H1 (cell line): ENCODE measurements around the gene BHLHE23. TPM values are rescaled to one million over a fixed set of nuclear protein-coding genes. Genes with fewer than 3 reads are reported as not detected.

Experiments used
- CTCF ChIA-PET: fragments of 300-600 bp; sonication (Branson Sonifier 250); formaldehyde crosslinking; loops from one replicate; lab custom pipeline; 2021; ENCODE audit not compliant: partially characterized antibody; lab: Charles Lee
- POLR2A ChIA-PET: fragments of 300-600 bp; sonication (Branson Sonifier 250); formaldehyde crosslinking; loops from one replicate; lab custom pipeline; 2021; ENCODE audit warnings: inconsistent platforms; ENCODE audit not compliant: partially characterized antibody; lab: Charles Lee
- DNase-seq, 2 experiments: peaks; one replicate each; pipeline versions ENCODE4 v3.0.0 to v3.0.0-alpha.2; 2010 to 2022; ENCODE audit warnings: low spot score in 2 of 2, low read depth in 1 of 2, mixed read lengths in 1 of 2
- FAIRE-seq: peaks from 2 replicates; lab custom pipeline; 2011; peaks lifted over from hg19 to GRCh38; lab: Jason Lieb, UNC
- H2AFZ ChIP-seq: 2 replicates; pipeline ENCODE4 v1.8.1; 2012; ENCODE audit warnings: low read length, inconsistent platforms
- H2AK5ac ChIP-seq: 2 replicates; pipeline ENCODE4 v1.6.1; 2013; ENCODE audit warnings: low read depth, low read length
- H2BK120ac ChIP-seq: replicated peaks from 2 replicates; pipeline ENCODE3; 2013; ENCODE audit warnings: low read depth, low read length, inconsistent platforms
- H2BK12ac ChIP-seq: 2 replicates; pipeline ENCODE4 v1.6.1; 2013; ENCODE audit warnings: low read depth, low read length
- H2BK15ac ChIP-seq: 2 replicates; pipeline ENCODE4 v1.6.1; 2013; ENCODE audit warnings: low read length
- H2BK20ac ChIP-seq: 2 replicates; pipeline ENCODE4 v1.6.1; 2013; ENCODE audit warnings: low read length
- H2BK5ac ChIP-seq: 2 replicates; pipeline ENCODE4 v1.6.1; 2013; ENCODE audit warnings: low read depth, low read length
- H3K14ac ChIP-seq: 2 replicates; pipeline ENCODE4 v1.6.1; 2013; ENCODE audit warnings: inconsistent platforms; ENCODE audit not compliant: insufficient read length
- H3K18ac ChIP-seq: 2 replicates; pipeline ENCODE4 v1.6.1; 2013; ENCODE audit warnings: low read length; ENCODE audit errors: extremely low read depth
- H3K23ac ChIP-seq: 2 replicates; pipeline ENCODE4 v1.6.1; 2013; ENCODE audit warnings: inconsistent platforms; ENCODE audit not compliant: insufficient read length
- H3K23me2 ChIP-seq: 2 replicates; pipeline ENCODE4 v1.6.1; 2013; ENCODE audit warnings: low read depth, low read length
- H3K27ac ChIP-seq: 2 replicates; pipeline ENCODE4 v1.6.1; 2011; ENCODE audit warnings: low read depth, low read length, inconsistent platforms
- H3K27me3 ChIP-seq, 4 experiments: replicated peaks in 1 of 4; 1 replicate in 1 of 4; 2 replicates in 3 of 4; pipeline versions ENCODE4 v1.6.1 to v1.8.1; 2011 to 2013; ENCODE audit warnings: low read length in 3 of 4, mild to moderate bottlenecking in 3 of 4, inconsistent platforms in 2 of 4, mixed read lengths in 2 of 4, moderate library complexity in 1 of 4; ENCODE audit not compliant: control insufficient read depth in 3 of 4, insufficient read depth in 3 of 4; ENCODE audit errors: extremely low read depth in 1 of 4
- H3K36me3 ChIP-seq, 4 experiments: 2 replicates each; pipeline versions ENCODE4 v1.6.1 to v1.8.1; 2011 to 2013; ENCODE audit warnings: mild to moderate bottlenecking in 4 of 4, low read length in 3 of 4, moderate library complexity in 2 of 4, control low read depth in 1 of 4, inconsistent platforms in 1 of 4; ENCODE audit not compliant: insufficient read depth in 4 of 4, control insufficient read depth in 2 of 4
- H3K4ac ChIP-seq: replicated peaks from 2 replicates; pipeline ENCODE3; 2013; ENCODE audit warnings: low read length, low read depth, mixed read lengths, inconsistent platforms; ENCODE audit not compliant: insufficient read length
- H3K4me1 ChIP-seq, 4 experiments: replicated peaks in 1 of 4; 1 replicate in 1 of 4; 2 replicates in 3 of 4; pipeline versions ENCODE4 v1.6.1 to v1.8.1; 2011 to 2013; ENCODE audit warnings: low read length in 3 of 4, inconsistent platforms in 2 of 4, mixed read lengths in 1 of 4; ENCODE audit not compliant: insufficient read depth in 4 of 4, control insufficient read depth in 3 of 4
- H3K4me2 ChIP-seq, 2 experiments: 2 replicates each; pipeline versions ENCODE4 v1.6.1 to v1.8.1; 2011 to 2013; ENCODE audit warnings: low read depth in 2 of 2, low read length in 2 of 2, control low read depth in 1 of 2, inconsistent platforms in 1 of 2, mild to moderate bottlenecking in 1 of 2; ENCODE audit not compliant: insufficient read depth in 1 of 2
- H3K4me3 ChIP-seq, 4 experiments: fragments of 200-600, 300-600 bp in 1 of 4; sonication (generic), shearing (Covaris generic), sonication (Bioruptor Twin) in 1 of 4; 2 replicates each; pipeline versions ENCODE4 v1.5.1 to v1.8.1; 2011 to 2016; ENCODE audit warnings: low read length in 4 of 4, low read depth in 3 of 4, control low read depth in 2 of 4, inconsistent platforms in 2 of 4, mild to moderate bottlenecking in 2 of 4, mixed read lengths in 1 of 4, moderate library complexity in 1 of 4; ENCODE audit not compliant: insufficient read depth in 2 of 4; ENCODE audit errors: extremely low read depth in 1 of 4
- H3K56ac ChIP-seq: replicated peaks from 2 replicates; pipeline ENCODE3; 2013; ENCODE audit warnings: low read depth, mild to moderate bottlenecking, mixed read lengths, low read length, inconsistent platforms; ENCODE audit not compliant: insufficient read length
- H3K79me1 ChIP-seq: 2 replicates; pipeline ENCODE4 v1.6.1; 2013; ENCODE audit warnings: low read depth, low read length, control low read depth
- H3K79me2 ChIP-seq, 2 experiments: 2 replicates each; pipeline versions ENCODE4 v1.6.1 to v1.8.1; 2012 to 2013; ENCODE audit warnings: low read length in 2 of 2, mild to moderate bottlenecking in 2 of 2, inconsistent platforms in 1 of 2; ENCODE audit not compliant: insufficient read depth in 2 of 2, control insufficient read depth in 1 of 2
- H3K9ac ChIP-seq, 4 experiments: replicated peaks in 1 of 4; 1 replicate in 1 of 4; 2 replicates in 3 of 4; pipeline versions ENCODE4 v1.6.1 to v1.8.1; 2011 to 2013; ENCODE audit warnings: low read depth in 3 of 4, low read length in 3 of 4, control low read depth in 2 of 4, mild to moderate bottlenecking in 2 of 4, moderate library complexity in 2 of 4, inconsistent platforms in 1 of 4; ENCODE audit errors: extremely low read depth in 1 of 4
- H3K9me3 ChIP-seq, 2 experiments: 2 replicates each; pipeline versions ENCODE4 v1.6.1 to v1.8.1; 2012 to 2013; ENCODE audit warnings: mild to moderate bottlenecking in 2 of 2, moderate library complexity in 2 of 2, control low read depth in 1 of 2, inconsistent platforms in 1 of 2, low read depth in 1 of 2, low read length in 1 of 2, mixed read lengths in 1 of 2; ENCODE audit not compliant: insufficient read depth in 2 of 2
- H4K20me1 ChIP-seq, 2 experiments: replicated peaks in 1 of 2; 2 replicates each; pipeline versions ENCODE3 to v1.8.1; 2011 to 2013; ENCODE audit warnings: inconsistent platforms in 2 of 2, low read length in 2 of 2, mild to moderate bottlenecking in 1 of 2; ENCODE audit not compliant: insufficient read depth in 2 of 2, control insufficient read depth in 1 of 2
- H4K5ac ChIP-seq: 2 replicates; pipeline ENCODE4 v1.6.1; 2013; ENCODE audit warnings: low read length, low read depth, mixed read lengths, inconsistent platforms; ENCODE audit not compliant: insufficient read length
- H4K8ac ChIP-seq: 2 replicates; pipeline ENCODE4 v1.8.0; 2013; ENCODE audit warnings: mild to moderate bottlenecking, moderate library complexity, low read length, inconsistent platforms; ENCODE audit not compliant: insufficient read depth; ENCODE audit errors: extremely low read depth
- H4K91ac ChIP-seq: replicated peaks from 2 replicates; pipeline ENCODE3; 2013; ENCODE audit warnings: low read length, mixed read lengths, inconsistent platforms; ENCODE audit not compliant: insufficient read length
- BCL11A ChIP-seq, 2 experiments: IDR thresholded peaks; one replicate each; pipeline ENCODE4 v1.6.1; 2011; ENCODE audit warnings: low read depth in 2 of 2, low read length in 2 of 2, mild to moderate bottlenecking in 2 of 2
- EP300 ChIP-seq, 2 experiments: IDR thresholded peaks; 1 replicate in 1 of 2; 2 replicates in 1 of 2; pipeline ENCODE4 v1.6.1; 2011 to 2012; ENCODE audit warnings: low read depth in 2 of 2, low read length in 2 of 2, mild to moderate bottlenecking in 2 of 2, borderline replicate concordance in 1 of 2, inconsistent platforms in 1 of 2, moderate library complexity in 1 of 2
- GTF2F1 ChIP-seq: IDR thresholded peaks from 2 replicates; pipeline ENCODE4 v1.6.1; 2012; ENCODE audit warnings: low read depth, low read length, improper control_type of control experiment, borderline replicate concordance
- HDAC6 ChIP-seq: IDR thresholded peaks from one replicate; pipeline ENCODE4 v1.7.1; 2012; ENCODE audit warnings: low read depth, mild to moderate bottlenecking, inconsistent platforms, low read length, moderate library complexity
- SIN3A ChIP-seq, 2 experiments: IDR thresholded peaks in 1 of 2; conservative IDR thresholded peaks in 1 of 2; 2 replicates each; pipeline ENCODE4 v1.6.1; 2011 to 2012; ENCODE audit warnings: low read length in 2 of 2, improper control_type of control experiment in 1 of 2, low read depth in 1 of 2, mild to moderate bottlenecking in 1 of 2
- SIRT6 ChIP-seq: IDR thresholded peaks from one replicate; pipeline ENCODE4 v1.7.1; 2012; ENCODE audit warnings: low read length, inconsistent platforms
- SP2 ChIP-seq: IDR thresholded peaks from 2 replicates; pipeline ENCODE4 v1.6.1; 2012; ENCODE audit warnings: mild to moderate bottlenecking, low read length, inconsistent platforms
- SP4 ChIP-seq: IDR thresholded peaks from 2 replicates; pipeline ENCODE4 v1.6.1; 2012; ENCODE audit warnings: low read length, inconsistent platforms
- SUZ12 ChIP-seq: fragments of 200-600 bp; sonication (generic); IDR thresholded peaks from 2 replicates; pipeline ENCODE4 v1.6.1; 2012; ENCODE audit warnings: mild to moderate bottlenecking, inconsistent platforms, low read length, moderate library complexity, mixed read lengths
- TBP ChIP-seq: IDR thresholded peaks from 2 replicates; pipeline ENCODE4 v1.6.1; 2011; ENCODE audit warnings: low read depth, low read length, improper control_type of control experiment
- ZNF274 ChIP-seq: IDR thresholded peaks from 2 replicates; pipeline ENCODE4 v1.7.0; 2012; ENCODE audit warnings: low read length, borderline replicate concordance; ENCODE audit errors: extremely low read depth
- WGBS, 2 experiments: shearing (Covaris generic) in 1 of 2; methylation state at CpG; one replicate each; pipeline versions ENCODE4 v1.1.6 to v1.1.7; 2013 to 2015; ENCODE audit warnings: low lambda C conversion rate in 2 of 2, mixed read lengths in 2 of 2, inconsistent platforms in 1 of 2, low coverage in 1 of 2, missing lambda C conversion rate in 1 of 2; ENCODE audit not compliant: insufficient replicate concordance in 2 of 2, insufficient coverage in 1 of 2, insufficient read length in 1 of 2; ENCODE audit errors: extremely low coverage in 1 of 2, missing lambda C conversion rate in 1 of 2; 5-methylcytosine and 5-hydroxymethylcytosine counted together
- polyA plus RNA-seq, 7 experiments: library from polyadenylated mRNA; depleted of rRNA in 3 of 7; stranded (reverse) in 5 of 7; unstranded in 2 of 7; fragments of >200 nt in 5 of 7; fragments of 200-250 nt in 2 of 7; gene quantifications; 1 replicate in 5 of 7; 2 replicates in 1 of 7; 4 replicates in 1 of 7; pipeline versions ENCODE4 v1.2.1 to v1.2.3, GENCODE V29; 2011 to 2013; ENCODE audit warnings: missing spikeins in 2 of 7, mixed read lengths in 2 of 7
- total RNA-seq: library from RNA; stranded (reverse); fragmentation: NEBNext Ultra II Directional; extraction: Animal tissue kit (Norgen Biotek cat#: 25700); gene quantifications from 2 replicates; pipeline ENCODE4 v1.2.1, GENCODE V29; 2021

Gene BHLHE23
- total and polyA plus RNA-seq, 2 of the 8 experiments (the other 6 are each of a cell fraction or from before 2014, with no cell fraction given): 0.47 TPM; not detected in 1

DNA sequence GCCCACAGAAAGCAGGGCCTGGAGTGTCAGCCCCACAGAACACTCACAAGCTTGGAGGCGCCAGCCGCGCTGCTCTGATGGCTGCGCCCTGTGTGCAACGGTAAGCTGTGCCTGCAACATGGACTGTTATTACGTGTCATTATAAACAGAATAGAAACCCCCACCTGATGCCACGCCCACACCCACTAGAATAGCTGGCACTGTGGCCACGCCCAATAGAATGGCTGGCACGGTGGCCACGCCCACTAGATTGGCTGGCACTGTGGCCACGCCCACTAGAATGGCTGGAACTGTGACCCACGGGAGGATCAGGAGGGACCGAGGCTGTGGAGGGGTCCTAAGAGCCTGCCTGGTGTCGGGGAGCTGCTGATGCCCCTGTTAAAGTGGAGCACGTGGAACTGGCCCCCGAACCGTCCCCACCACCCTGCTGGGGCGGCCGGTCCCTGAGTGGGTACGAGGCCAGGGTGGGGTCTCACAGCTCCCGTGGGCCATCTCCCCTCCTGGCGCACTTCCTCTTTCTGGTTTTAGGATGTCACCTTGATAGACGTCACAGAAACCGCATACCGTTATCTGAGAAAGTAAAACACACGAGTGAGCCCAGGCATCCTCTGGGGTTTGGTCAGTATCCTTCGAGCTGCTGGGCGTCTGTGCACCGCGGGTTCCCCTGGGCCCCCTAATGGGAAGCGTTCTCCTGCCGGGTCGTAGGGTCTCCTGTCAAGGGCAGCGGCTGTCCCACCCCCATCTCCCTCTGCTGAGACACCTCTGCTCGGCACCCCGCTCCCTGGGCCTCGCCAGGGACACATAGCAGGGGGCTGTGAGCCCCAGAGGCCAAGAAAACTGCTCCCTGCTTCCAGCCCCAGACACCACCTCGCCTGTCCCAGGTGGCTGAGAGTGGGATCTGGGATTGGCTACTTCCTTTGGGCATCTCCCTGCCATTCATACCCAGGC, 28.9 kb downstream of the BHLHE23 start:
- Histone ChIP-seq H3K36me3 (no peaks in the 10 kb centered on the region), H3K9me3 (no peaks in the 10 kb centered on the region), H4K91ac (no peak overlapping the region), H2BK5ac (peak overlapping the region; percentile 52; the same call in 1 of the 2 replicates), H4K5ac (no peak overlapping the region), H2BK120ac (no peak overlapping the region), H3K23me2 (peaks cover 3% of the 10 kb centered on the region; the same call in 1 of the 2 replicates), H3K4me2 (no peak overlapping the region), H3K14ac (no peak overlapping the region), H2BK20ac (no peak overlapping the region), H3K4me1 (peaks cover 2 to 36% (median 17%) of the 10 kb centered on the region in 4 experiments), H2AFZ (no peak overlapping the region), H3K27ac (no peak overlapping the region), H2BK15ac (no peak overlapping the region; the same call in 1 of the 2 replicates), H3K4me3 (no peak overlapping the region), H3K56ac (no peak overlapping the region), H3K27me3 (peaks cover 5 to 28% (median 17%) of the 10 kb centered on the region in 4 experiments), H4K8ac (no peak overlapping the region), H3K79me1 (no peaks in the 10 kb centered on the region), H3K4ac (no peak overlapping the region), H3K18ac (no peak overlapping the region), H3K79me2 (no peaks in the 10 kb centered on the region), H3K9ac (no peak overlapping the region), H3K23ac (no peak overlapping the region), H2BK12ac (peak overlapping the region; percentile 75; the same call in 1 of the 2 replicates), H2AK5ac (no peak overlapping the region), H4K20me1 (peaks cover 0 to 2% of the 10 kb centered on the region in 2 experiments)
- CTCF ChIA-PET: interaction anchor here (0.6 to 2.1 kb wide), 3 partner anchors 25 to 199 kb away, joined by 3 to 5 read pairs (median 5); partner anchors contain the start of gene SLC17A9
- WGBS, 2 experiments: 85% methylated on average over 30 of the region's 38 CpGs; no CpG with 5 or more reads in 1 of the 2 experiments
- FAIRE-seq: no peak
- no peak for DNase-seq
- POLR2A ChIA-PET: interaction anchor here (0.6 to 2.4 kb wide), 6 partner anchors 12 to 1194 kb away, joined by 3 to 7 read pairs (median 3); partner anchors contain the start of genes DIDO1 and GID8
- TF ChIP-seq TBP (no peak), SIN3A (conservative IDR thresholded peaks at IDR 0.05 in 1 of 2, IDR thresholded peaks at IDR 0.05 in 1 of 2; ENCODE audit: low read depth in 1 of 2, low read length in 2 of 2) (no peak), ZNF274 (no peak), SUZ12 (no peak), SIRT6 (no peak), GTF2F1 (no peak), BCL11A (IDR thresholded peaks at IDR 0.05; ENCODE audit: low read depth in 2 of 2, low read length in 2 of 2) (no peak), HDAC6 (no peak), SP2 (no peak), EP300 (IDR thresholded peaks at IDR 0.05; ENCODE audit: borderline replicate concordance in 1 of 2, low read depth in 2 of 2, low read length in 2 of 2) (no peak), SP4 (no peak)
